IMR-90 (cell line): Measurements from ENCODE around the gene HYAL2. TPM values are rescaled to one million over a fixed set of nuclear protein-coding genes. Genes with fewer than 3 reads are reported as not detected.
"Not testable (repeated sequence)": the region's sequence is repeated elsewhere in the genome, so short reads cannot be mapped to it uniquely, and the experiment has no call there.

ENCODE experiments used
- ATAC-seq: fragments of 200-7000 bp; cut with Tn5 transposase; 2 replicates; pipeline ENCODE4 v1.9.1; 2020; ENCODE audit warnings: low read depth, mild to moderate bottlenecking, moderate library complexity
- BruUV-seq: library from RNA; stranded (reverse); fragments of 400-500 nt; replicated peaks from 2 replicates; lab custom pipeline; 2021; lab: Mats Ljungman, UMichigan
- CTCF ChIA-PET: fragments of 300-600 bp; formaldehyde crosslinking; extraction: SDS; loops from one replicate; lab custom pipeline; 2021; ENCODE audit warnings: antibody characterized with exemption; lab: Yijun Ruan, JAX
- POLR2A ChIA-PET: fragments of 300-600 bp; sonication (Branson Sonifier 250); formaldehyde crosslinking; loops from one replicate; lab custom pipeline; 2022; ENCODE audit warnings: antibody characterized with exemption; ENCODE audit not compliant: unreplicated experiment; lab: Charles Lee
- DNase-seq: peaks from one replicate; pipeline ENCODE4 v3.0.0; 2013
- H2AFZ ChIP-seq: replicated peaks from 2 replicates; pipeline ENCODE3; 2013; ENCODE audit warnings: low read length, mild to moderate bottlenecking; ENCODE audit not compliant: poor library complexity
- H2AK5ac ChIP-seq: 2 replicates; pipeline ENCODE4 v1.6.1; 2013; ENCODE audit warnings: low read depth, low read length, inconsistent platforms
- H2AK9ac ChIP-seq: replicated peaks from 2 replicates; pipeline ENCODE3; 2013; ENCODE audit warnings: mild to moderate bottlenecking, low read depth, low read length, moderate library complexity; ENCODE audit not compliant: poor library complexity
- H2BK120ac ChIP-seq: 2 replicates; pipeline ENCODE4 v1.6.1; 2013; ENCODE audit warnings: low read depth, low read length, inconsistent platforms
- H2BK15ac ChIP-seq: 3 replicates; pipeline ENCODE4 v1.6.1; 2013; ENCODE audit warnings: low read depth, low read length, inconsistent platforms
- H2BK20ac ChIP-seq: 2 replicates; pipeline ENCODE4 v1.6.1; 2013; ENCODE audit warnings: low read depth, mild to moderate bottlenecking, inconsistent platforms, low read length, moderate library complexity
- H2BK5ac ChIP-seq: 2 replicates; pipeline ENCODE4 v1.6.1; 2013; ENCODE audit warnings: mild to moderate bottlenecking, low read depth, low read length, inconsistent platforms; ENCODE audit not compliant: poor library complexity, severe bottlenecking
- H3K14ac ChIP-seq: replicated peaks from 2 replicates; pipeline ENCODE4 v1.6.1; 2013; ENCODE audit warnings: low read depth, low read length, inconsistent platforms
- H3K18ac ChIP-seq: 2 replicates; pipeline ENCODE4 v1.6.1; 2013; ENCODE audit warnings: low read depth, low read length, control low read depth
- H3K23ac ChIP-seq: 2 replicates; pipeline ENCODE4 v1.6.1; 2013; ENCODE audit warnings: low read depth, low read length, inconsistent platforms
- H3K27ac ChIP-seq: 2 replicates; pipeline ENCODE4 v1.5.1; 2013; ENCODE audit warnings: mild to moderate bottlenecking, control low read depth, low read length; ENCODE audit not compliant: insufficient read depth
- H3K27me3 ChIP-seq: 2 replicates; pipeline ENCODE4 v1.6.1; 2013; ENCODE audit warnings: low read length; ENCODE audit not compliant: control insufficient read depth, insufficient read depth
- H3K36me3 ChIP-seq: 2 replicates; pipeline ENCODE4 v1.6.1; 2013; ENCODE audit warnings: low read length, mixed read lengths; ENCODE audit not compliant: control insufficient read depth, insufficient read depth
- H3K4ac ChIP-seq: 2 replicates; pipeline ENCODE4 v1.6.1; 2013; ENCODE audit warnings: low read depth, low read length, inconsistent platforms
- H3K4me1 ChIP-seq: 2 replicates; pipeline ENCODE4 v1.6.1; 2013; ENCODE audit warnings: low read length, mixed read lengths; ENCODE audit not compliant: control insufficient read depth, insufficient read depth
- H3K4me2 ChIP-seq: 2 replicates; pipeline ENCODE4 v1.6.1; 2013; ENCODE audit warnings: low read depth, mild to moderate bottlenecking, control low read depth, low read length, moderate library complexity
- H3K4me3 ChIP-seq: 2 replicates; pipeline ENCODE4 v1.5.1; 2013; ENCODE audit warnings: low read depth, mild to moderate bottlenecking, control low read depth, low read length, moderate library complexity; ENCODE audit not compliant: insufficient read depth
- H3K56ac ChIP-seq: 2 replicates; pipeline ENCODE4 v1.6.1; 2013; ENCODE audit warnings: low read length, inconsistent platforms; ENCODE audit not compliant: insufficient read depth; ENCODE audit errors: extremely low read depth
- H3K79me1 ChIP-seq, 2 experiments: 2 replicates each; pipeline ENCODE4 v1.6.1; 2013; ENCODE audit warnings: low read length in 2 of 2, inconsistent platforms in 1 of 2, low read depth in 1 of 2
- H3K9ac ChIP-seq: 2 replicates; pipeline ENCODE4 v1.6.1; 2013; ENCODE audit warnings: low read depth, low read length, control low read depth
- H3K9me1 ChIP-seq: 2 replicates; pipeline ENCODE4 v1.6.1; 2013; ENCODE audit warnings: low read length, inconsistent platforms; ENCODE audit not compliant: insufficient read depth
- H3K9me3 ChIP-seq: 2 replicates; pipeline ENCODE4 v1.6.1; 2013; ENCODE audit warnings: low read length; ENCODE audit not compliant: control insufficient read depth, insufficient read depth
- H4K20me1 ChIP-seq: 2 replicates; pipeline ENCODE4 v1.6.1; 2013; ENCODE audit warnings: low read length, inconsistent platforms; ENCODE audit not compliant: insufficient read depth
- H4K5ac ChIP-seq: 2 replicates; pipeline ENCODE4 v1.6.1; 2013; ENCODE audit warnings: mild to moderate bottlenecking, low read depth, low read length, control low read depth
- H4K8ac ChIP-seq, 2 experiments: 2 replicates each; pipeline ENCODE4 v1.6.1; 2013; ENCODE audit warnings: low read depth in 2 of 2, low read length in 2 of 2, control low read depth in 1 of 2, inconsistent platforms in 1 of 2
- H4K91ac ChIP-seq: 2 replicates; pipeline ENCODE4 v1.6.1; 2013; ENCODE audit warnings: low read depth, low read length, inconsistent platforms; ENCODE audit not compliant: insufficient read depth
- CEBPB ChIP-seq: IDR thresholded peaks from 2 replicates; pipeline ENCODE4 v1.6.1; 2012; ENCODE audit warnings: low read depth, low read length, improper control_type of control experiment
- NFE2L2 ChIP-seq: fragments of 150-350 bp; IDR thresholded peaks from 2 replicates; pipeline ENCODE4 v1.6.1; 2016; ENCODE audit warnings: low read depth, mild to moderate bottlenecking, low read length
- POLR2A ChIP-seq: IDR thresholded peaks from 2 replicates; pipeline ENCODE4 v1.6.1; 2012; ENCODE audit warnings: mild to moderate bottlenecking, low read depth, low read length
- WGBS, 2 experiments: methylation state at CpG; one replicate each; pipeline versions ENCODE4 v1.1.5 to v1.1.7; 2013; ENCODE audit warnings: missing lambda C conversion rate in 2 of 2; ENCODE audit not compliant: insufficient read length in 1 of 2; ENCODE audit errors: extremely low coverage in 2 of 2; 5-methylcytosine and 5-hydroxymethylcytosine counted together
- dilution Hi-C: fragments of 300-500 bp; cut with HindIII; formaldehyde crosslinking; loops from one replicate; pipeline ENCODE4 v1.14.3; 2018; ENCODE audit warnings: low sequenced_read_pairs; ENCODE audit not compliant: unreplicated experiment
- in situ Hi-C: fragments of 300-500 bp; cut with MboI; formaldehyde crosslinking; loops from 3 replicates; pipeline ENCODE4 v1.14.3; 2019; ENCODE audit warnings: low sequenced_read_pairs, inconsistent platforms, mixed read lengths
- intact Hi-C: fragments of 100-400 bp; cut with micrococcal nuclease; formaldehyde crosslinking; loops from 2 replicates; pipeline ENCODE4 v1.10.0; 2022
- polyA plus RNA-seq, 3 experiments: library from polyadenylated mRNA; depleted of rRNA; stranded (reverse); fragments of >200 nt; gene quantifications; 2 replicates each; pipeline ENCODE4 v1.2.3, GENCODE V29; 2012; ENCODE audit warnings: low replicate concordance in 1 of 3
- total RNA-seq: library from RNA; depleted of rRNA; stranded (reverse); fragments of >200 nt; gene quantifications from 2 replicates; pipeline ENCODE4 v1.2.3, GENCODE V29; 2012

HYAL2 gene
- total and polyA plus RNA-seq, 2 of the 4 experiments (the other 2 are of a cell fraction), result 56.8 to 104 TPM

GRCh38 chr3:50314342-50314741 is 8.2 kb downstream of the HYAL2 start:
- TF ChIP-seq CEBPB (no peak), NFE2L2 (no peak), POLR2A (no peak)
- H2AK5ac ChIP-seq, result no peak overlapping the region
- no peak overlapping the region for H3K4ac ChIP-seq
- H2BK15ac ChIP-seq, result no peak overlapping the region
- H2BK120ac ChIP-seq, result no peak overlapping the region
- H3K9me1 ChIP-seq, result peaks cover 18% of the 10 kb centered on the region
- H4K8ac ChIP-seq, result no peak overlapping the region
- BruUV-seq, result no TSS peak
- no peak overlapping the region for H4K5ac ChIP-seq
- ChIA-PET CTCF (no interaction called here), POLR2A (no interaction called here)
- H4K91ac ChIP-seq, result no peak overlapping the region
- no peak overlapping the region for H2AK9ac ChIP-seq
- H3K79me1 ChIP-seq, result peaks cover 13 to 36% of the 10 kb centered on the region in 2 experiments
- no peak overlapping the region for H2AFZ ChIP-seq
- intact Hi-C loops, result no loop called here
- 0 out of 2 replicates have a peak, but pooled peaks cover 13% of the 10 kb centered on the region for H4K20me1 ChIP-seq
- no peak overlapping the region for H3K56ac ChIP-seq
- H3K9ac ChIP-seq, result no peak overlapping the region
- in situ Hi-C loops, result no loop called here
- WGBS, 2 experiments, result 89% methylated on average over 3 of the region's 3 CpGs; no CpG with 5 or more reads in 1 of the 2 experiments
- no peak overlapping the region for H2BK20ac ChIP-seq
- ATAC-seq (no peak), DNase-seq (no peak)
- H3K14ac ChIP-seq, result no peak overlapping the region
- H2BK5ac ChIP-seq, result no peak overlapping the region
- H3K23ac ChIP-seq, result no peak overlapping the region
- H3K27ac ChIP-seq, result no peak overlapping the region
- no peaks in the 10 kb centered on the region for H3K27me3 ChIP-seq
- dilution Hi-C loops, result no loop called here
- peaks cover 2% of the 10 kb centered on the region; the same call in 1 of the 2 replicates for H3K9me3 ChIP-seq
- H3K4me2 ChIP-seq, result no peak overlapping the region
- H3K4me3 ChIP-seq, result no peak overlapping the region
- H3K4me1 ChIP-seq, result peaks cover 6% of the 10 kb centered on the region; the same call in 1 of the 2 replicates
- H3K18ac ChIP-seq, result no peak overlapping the region
- peaks cover 33% of the 10 kb centered on the region for H3K36me3 ChIP-seq

DNA sequence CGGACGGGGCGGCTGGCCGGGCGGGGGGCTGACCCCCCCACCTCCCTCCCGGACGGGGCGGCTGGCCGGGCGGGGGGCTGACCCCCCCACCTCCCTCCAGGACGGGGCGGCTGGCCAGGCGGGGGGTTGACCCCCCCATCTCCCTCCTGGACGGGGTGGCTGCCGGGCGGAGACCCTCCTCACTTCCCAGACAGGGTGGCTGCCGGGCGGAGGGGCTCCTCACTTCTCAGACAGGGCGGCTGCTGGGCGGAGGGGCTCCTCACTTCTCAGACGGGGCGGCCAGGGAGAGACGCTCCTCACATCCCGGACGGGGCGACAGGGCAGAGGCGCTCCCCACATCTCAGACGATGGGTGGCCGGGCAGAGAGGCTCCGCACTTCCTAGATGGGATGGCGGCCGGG is 10.5 kb downstream of the HYAL2 start:
- H3K4me1 ChIP-seq, ATAC-seq: not testable (repeated sequence)

More for the DNA sequence above, 10.5 kb downstream of the HYAL2 start:
- CTCF ChIA-PET, DNase-seq, H3K27me3 ChIP-seq, H3K27ac ChIP-seq, POLR2A ChIA-PET, H3K23ac ChIP-seq, H2AFZ ChIP-seq, H2BK120ac ChIP-seq, H2BK20ac ChIP-seq, BruUV-seq, dilution Hi-C loops, H2AK9ac ChIP-seq, H2BK5ac ChIP-seq, H4K91ac ChIP-seq, H3K4me2 ChIP-seq, H3K56ac ChIP-seq, in situ Hi-C loops, H3K14ac ChIP-seq, H3K18ac ChIP-seq, H3K9me3 ChIP-seq, H4K5ac ChIP-seq, H3K4me3 ChIP-seq, H3K9ac ChIP-seq, intact Hi-C loops, H3K4ac ChIP-seq, H4K8ac ChIP-seq, H2AK5ac ChIP-seq, H2BK15ac ChIP-seq: not testable (repeated sequence)
- peaks cover 11% of the 10 kb centered on the region for H3K9me1 ChIP-seq
- 0 out of 2 replicates have a peak, but pooled peaks cover 11% of the 10 kb centered on the region for H4K20me1 ChIP-seq
- peaks cover 11% of the 10 kb centered on the region for H3K36me3 ChIP-seq
- 100% methylated on average over 3 of the region's 32 CpGs; no CpG with 5 or more reads in 1 of the 2 experiments for WGBS, 2 experiments
- peaks cover 3 to 17% of the 10 kb centered on the region in 2 experiments; a peak in 2 of 4 replicates for H3K79me1 ChIP-seq
